K562 (cell line): ENCODE data around the gene UNC45B. TPM values are rescaled to one million over a fixed set of nuclear protein-coding genes. Genes with fewer than 3 reads are reported as not detected.

Experiments used
- ADNP ChIP-seq: fragments of 200-800 bp; sonication (Bioruptor generic); IDR thresholded peaks from 2 replicates; pipeline ENCODE4 v1.6.1; 2016; ENCODE audit warnings: missing genetic modification characterization, missing compliant biosample characterization
- CBX2 ChIP-seq: fragments of 200-600 bp; sonication (generic); IDR thresholded peaks from one replicate; pipeline ENCODE4 v1.6.1; 2012; ENCODE audit warnings: mild to moderate bottlenecking, low read length, inconsistent platforms; ENCODE audit not compliant: insufficient read depth, poor library complexity, severe bottlenecking
- ELF4 ChIP-seq: fragments of 450-650 bp; formaldehyde crosslinking; IDR thresholded peaks from 2 replicates; pipeline ENCODE4 v1.4.0; 2022; ENCODE audit warnings: missing genetic modification characterization
- EWSR1 ChIP-seq: fragments of 450-650 bp; IDR thresholded peaks from 2 replicates; pipeline ENCODE4 v1.6.1; 2018; ENCODE audit warnings: borderline replicate concordance, mild to moderate bottlenecking, low read depth, moderate library complexity; ENCODE audit not compliant: partially characterized antibody
- GABPB1 ChIP-seq: sonication (generic); formaldehyde crosslinking; IDR thresholded peaks from 2 replicates; pipeline ENCODE4 v1.8.0; 2022; ENCODE audit warnings: mild to moderate bottlenecking, missing genetic modification reagents
- HCFC1 ChIP-seq: IDR thresholded peaks from 2 replicates; pipeline ENCODE4 v1.6.1; 2012; ENCODE audit warnings: low read depth, low read length, improper control_type of control experiment
- L3MBTL2 ChIP-seq: fragments of 450-650 bp; IDR thresholded peaks from 2 replicates; pipeline ENCODE4 v1.6.1; 2016; ENCODE audit warnings: mild to moderate bottlenecking, moderate library complexity
- MYC ChIP-seq, 2 experiments: fragments of 250-450 bp in 1 of 2; sonication (Bioruptor Pico) in 1 of 2; IDR thresholded peaks; 2 replicates each; pipeline versions ENCODE4 v1.5.1 to v1.6.1; 2012 to 2021; ENCODE audit warnings: low read depth in 2 of 2, borderline replicate concordance in 1 of 2, improper control_type of control experiment in 1 of 2, low read length in 1 of 2, mild to moderate bottlenecking in 1 of 2, moderate library complexity in 1 of 2
- NR2F6 ChIP-seq: fragments of 450-650 bp; formaldehyde crosslinking; IDR thresholded peaks from 2 replicates; pipeline ENCODE4 v1.4.0; 2020; ENCODE audit warnings: mild to moderate bottlenecking
- POLR3G ChIP-seq: IDR thresholded peaks from 2 replicates; pipeline ENCODE4 v1.6.1; 2011; ENCODE audit not compliant: insufficient read length, insufficient replicate concordance; ENCODE audit errors: extremely low read depth
- RBFOX2 ChIP-seq: fragments of 200-400 bp; formaldehyde crosslinking; IDR thresholded peaks from 2 replicates; pipeline ENCODE4 v1.6.1; 2017; ENCODE audit warnings: low read depth, mild to moderate bottlenecking, low read length, moderate library complexity
- RBM22 ChIP-seq: fragments of 200-400 bp; formaldehyde crosslinking; IDR thresholded peaks from 2 replicates; pipeline ENCODE4 v1.6.1; 2018; ENCODE audit warnings: low read length, low read depth; ENCODE audit not compliant: poor library complexity, severe bottlenecking
- RUNX1 ChIP-seq: sonication (generic); IDR thresholded peaks from 2 replicates; pipeline ENCODE4 v1.6.1; 2016; ENCODE audit warnings: antibody characterized with exemption, low read depth
- SAP30 ChIP-seq: fragments of 200-600 bp; sonication (generic); IDR thresholded peaks from 2 replicates; pipeline ENCODE4 v1.6.1; 2012; ENCODE audit warnings: borderline replicate concordance, low read depth, mild to moderate bottlenecking, moderate library complexity, low read length, control low read depth, inconsistent platforms; ENCODE audit not compliant: insufficient read depth, poor library complexity, severe bottlenecking
- SIRT6 ChIP-seq: IDR thresholded peaks from one replicate; pipeline ENCODE4 v1.6.1; 2012; ENCODE audit warnings: low read depth, mild to moderate bottlenecking, control low read depth, inconsistent platforms, low read length, moderate library complexity
- SLC30A9 ChIP-seq: fragments of 250-450 bp; sonication (Bioruptor Pico); IDR thresholded peaks from 2 replicates; pipeline ENCODE4 v1.8.0; 2022; ENCODE audit warnings: mild to moderate bottlenecking, moderate library complexity
- SMARCA4 ChIP-seq: fragments of 450-650 bp; IDR thresholded peaks from 2 replicates; pipeline ENCODE4 v1.6.1; 2016
- TGIF2 ChIP-seq: sonication (generic); formaldehyde crosslinking; IDR thresholded peaks from 2 replicates; pipeline ENCODE4 v1.8.1; 2022; ENCODE audit warnings: mild to moderate bottlenecking, missing genetic modification reagents, moderate library complexity
- THRAP3 ChIP-seq: fragments of 450-650 bp; IDR thresholded peaks from 2 replicates; pipeline ENCODE4 v1.6.1; 2016; ENCODE audit warnings: mild to moderate bottlenecking, inconsistent platforms, borderline replicate concordance
- XRCC3 ChIP-seq: fragments of 450-650 bp; IDR thresholded peaks from 2 replicates; pipeline ENCODE4 v1.6.1; 2017; ENCODE audit warnings: mild to moderate bottlenecking, moderate library complexity
- ZKSCAN8 ChIP-seq: fragments of 200-800 bp; sonication (Bioruptor generic); IDR thresholded peaks from 2 replicates; pipeline ENCODE4 v1.6.1; 2016; ENCODE audit warnings: missing genetic modification characterization, missing compliant biosample characterization
- ZNF12 ChIP-seq: sonication (generic); formaldehyde crosslinking; IDR thresholded peaks from 2 replicates; pipeline ENCODE4 v1.4.0; 2020; ENCODE audit warnings: mild to moderate bottlenecking, missing genetic modification reagents
- ZNF384 ChIP-seq: IDR thresholded peaks from 2 replicates; pipeline ENCODE4 v1.6.1; 2012; ENCODE audit warnings: low read depth, low read length, improper control_type of control experiment
- ZNF41 ChIP-seq: fragments of 250-450 bp; sonication (Bioruptor Pico); conservative IDR thresholded peaks from 2 replicates; pipeline ENCODE4 v1.4.0; 2020; ENCODE audit warnings: mild to moderate bottlenecking
- ZNF668 ChIP-seq: fragments of 250-450 bp; sonication (Bioruptor Pico); IDR thresholded peaks from 2 replicates; pipeline ENCODE4 v1.8.0; 2022; ENCODE audit warnings: mild to moderate bottlenecking, inconsistent platforms
- polyA plus RNA-seq, 8 experiments: library from polyadenylated mRNA; depleted of rRNA in 4 of 8; stranded (reverse) in 5 of 8; unstranded in 3 of 8; fragments of >200 nt; fragmentation: Nextera tagmentation in 2 of 8; fragmentation: Illumina TruSeq in 1 of 8; extraction: Ambion mirVana in 2 of 8; extraction: Trizol in 1 of 8; gene quantifications; 2 replicates each; pipeline versions ENCODE4 v1.2.1 to v1.2.3, GENCODE V29; 2011 to 2014; ENCODE audit warnings: inconsistent platforms in 1 of 8, missing spikeins in 1 of 8
- total RNA-seq, 7 experiments: library from RNA; depleted of rRNA in 6 of 7; stranded (reverse); fragments of >200 nt in 6 of 7; fragmentation: Illumina TruSeq in 2 of 7; extraction: Trizol in 2 of 7; gene quantifications; 2 replicates each; pipeline versions ENCODE4 v1.2.1 to v1.2.3, GENCODE V29; 2011 to 2021; ENCODE audit warnings: low replicate concordance in 1 of 7
- TF ChIP-seq, protein P1 (sequence below): fragments of 450-650 bp; formaldehyde crosslinking; IDR thresholded peaks from 2 replicates; pipeline ENCODE4 v1.4.0; 2020; ENCODE audit warnings: mild to moderate bottlenecking, moderate library complexity
- TF ChIP-seq, protein P2 (sequence below), 2 experiments: IDR thresholded peaks; 2 replicates each; pipeline ENCODE4 v1.6.1; 2011; ENCODE audit warnings: borderline replicate concordance in 1 of 2, control low read depth in 1 of 2, low read depth in 1 of 2, low read length in 1 of 2, mild to moderate bottlenecking in 1 of 2, mixed read lengths in 1 of 2, moderate library complexity in 1 of 2; ENCODE audit not compliant: insufficient read depth in 1 of 2, insufficient read length in 1 of 2, poor library complexity in 1 of 2, severe bottlenecking in 1 of 2; ENCODE audit errors: extremely low read depth in 1 of 2

Gene UNC45B
- total and polyA plus RNA-seq, 9 of the 15 experiments (the other 6 are each of a cell fraction or from before 2014, with no cell fraction given) = not detected

DNA sequence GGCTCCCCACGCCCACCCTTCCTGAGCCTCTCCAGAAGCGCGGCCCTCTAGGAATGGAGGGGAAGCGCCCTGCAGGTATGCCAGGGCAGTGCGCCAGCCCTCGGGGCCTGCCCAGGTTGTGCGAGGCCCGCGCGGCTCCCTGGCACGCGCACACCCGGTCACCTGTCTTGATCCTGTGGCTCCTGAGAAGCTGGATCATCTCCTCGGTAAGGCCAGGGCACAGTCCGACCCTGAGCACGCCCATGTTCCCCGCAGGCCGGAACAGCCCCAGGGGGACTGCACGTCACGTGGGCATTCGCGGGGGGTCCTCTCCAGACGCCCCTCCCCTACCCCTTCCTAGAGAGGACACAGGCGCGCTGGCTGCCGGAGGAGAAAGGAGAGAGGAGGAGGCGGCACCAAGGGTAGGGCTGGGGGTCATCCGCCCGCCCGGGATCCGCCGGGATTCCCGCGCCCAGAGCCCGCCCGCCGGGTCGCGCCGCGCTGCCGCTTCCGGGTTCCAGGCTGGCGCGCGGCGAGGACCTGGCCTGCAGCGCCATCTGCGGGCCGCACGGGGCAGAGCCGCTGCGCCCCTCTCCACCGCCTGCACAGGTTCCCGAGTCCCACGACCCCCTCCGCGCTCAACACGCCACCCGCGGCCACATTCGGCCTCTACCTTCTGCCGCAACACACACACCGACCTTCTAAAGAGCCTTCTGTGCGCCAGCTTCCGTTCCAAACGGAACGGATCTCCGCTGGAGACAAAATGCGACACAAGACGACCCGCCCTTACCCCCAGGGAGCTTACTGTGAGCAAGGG lies 28.0 kb upstream of the UNC45B start, which contains the start of gene RAD51D (continued):
- TF ChIP-seq POLR3G (no peak), EWSR1 (no peak), RBFOX2 (peak; percentile 88), ZNF668 (CRISPR knock-in tag) (no peak), XRCC3 (no peak), CBX2 (no peak), THRAP3 (no peak), RBM22 (no peak), SIRT6 (no peak), SLC30A9 (no peak), ZNF41 (CRISPR knock-in tag) (no peak), MYC (IDR thresholded peaks at IDR 0.05; ENCODE audit: low read depth, low read length) (peak; percentile 81), MYC (CRISPR knock-in tag; IDR thresholded peaks at IDR 0.05; ENCODE audit: borderline replicate concordance, low read depth) (peak; percentile 82; the same call in 1 of the 2 replicates), SAP30 (peak; percentile 29), TGIF2 (CRISPR knock-in tag) (no peak), ELF4 (peak; percentile 32; the same call in 1 of the 2 replicates), L3MBTL2 (peak; percentile 81), ZNF12 (CRISPR knock-in tag) (no peak), HCFC1 (peak; percentile 38), ZKSCAN8 (CRISPR knock-in tag) (no peak), ADNP (tag) (no peak), ZNF384 (no peak), NR2F6 (CRISPR knock-in tag) (no peak), RUNX1 (no peak), SMARCA4 (no peak), GABPB1 (0 out of 2 replicates have a peak, but pooled peaks have one; percentile 11)
- TF ChIP-seq, protein P1, sequence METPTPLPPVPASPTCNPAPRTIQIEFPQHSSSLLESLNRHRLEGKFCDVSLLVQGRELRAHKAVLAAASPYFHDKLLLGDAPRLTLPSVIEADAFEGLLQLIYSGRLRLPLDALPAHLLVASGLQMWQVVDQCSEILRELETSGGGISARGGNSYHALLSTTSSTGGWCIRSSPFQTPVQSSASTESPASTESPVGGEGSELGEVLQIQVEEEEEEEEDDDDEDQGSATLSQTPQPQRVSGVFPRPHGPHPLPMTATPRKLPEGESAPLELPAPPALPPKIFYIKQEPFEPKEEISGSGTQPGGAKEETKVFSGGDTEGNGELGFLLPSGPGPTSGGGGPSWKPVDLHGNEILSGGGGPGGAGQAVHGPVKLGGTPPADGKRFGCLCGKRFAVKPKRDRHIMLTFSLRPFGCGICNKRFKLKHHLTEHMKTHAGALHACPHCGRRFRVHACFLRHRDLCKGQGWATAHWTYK = no peak
- TF ChIP-seq, protein P2, sequence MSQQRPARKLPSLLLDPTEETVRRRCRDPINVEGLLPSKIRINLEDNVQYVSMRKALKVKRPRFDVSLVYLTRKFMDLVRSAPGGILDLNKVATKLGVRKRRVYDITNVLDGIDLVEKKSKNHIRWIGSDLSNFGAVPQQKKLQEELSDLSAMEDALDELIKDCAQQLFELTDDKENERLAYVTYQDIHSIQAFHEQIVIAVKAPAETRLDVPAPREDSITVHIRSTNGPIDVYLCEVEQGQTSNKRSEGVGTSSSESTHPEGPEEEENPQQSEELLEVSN (IDR thresholded peaks at IDR 0.05; ENCODE audit: borderline replicate concordance in 1 of 2, extremely low read depth in 1 of 2, insufficient read depth in 1 of 2, insufficient read length in 1 of 2, low read depth in 1 of 2, low read length in 1 of 2, poor library complexity in 1 of 2, severe bottlenecking in 1 of 2) = peak; percentile 51 to 92
